Fibroblast of villous mesenchyme (primary cell): ENCODE results near the gene DTD1. TPM values are rescaled to one million over a fixed set of nuclear protein-coding genes. Genes with fewer than 3 reads are reported as not detected.

ENCODE experiments used
- DNase-seq: peaks from one replicate; pipeline ENCODE4 v3.0.0-alpha.2; 2010; ENCODE audit warnings: low read depth
- H3K4me3 ChIP-seq: 2 replicates; pipeline ENCODE4 v1.5.1; 2011; ENCODE audit warnings: low read depth, mild to moderate bottlenecking, low read length
- CTCF ChIP-seq: IDR thresholded peaks from 2 replicates; pipeline ENCODE4 v1.5.1; 2012; ENCODE audit warnings: low read depth, mild to moderate bottlenecking, low read length; ENCODE audit not compliant: insufficient read depth
- total RNA-seq: library from RNA; depleted of rRNA; stranded (reverse); fragments of >200 nt; gene quantifications from 2 replicates; pipeline ENCODE4 v1.2.3, GENCODE V29; 2012

The DTD1 gene
- total RNA-seq, 1 donor: 47.1 TPM

GRCh38 chr20:18635380-18635779 is 47.5 kb downstream of the DTD1 start:
- DNase-seq: no peak
- H3K4me3 ChIP-seq: no peak overlapping the region
- no peak for TF ChIP-seq CTCF

DNA sequence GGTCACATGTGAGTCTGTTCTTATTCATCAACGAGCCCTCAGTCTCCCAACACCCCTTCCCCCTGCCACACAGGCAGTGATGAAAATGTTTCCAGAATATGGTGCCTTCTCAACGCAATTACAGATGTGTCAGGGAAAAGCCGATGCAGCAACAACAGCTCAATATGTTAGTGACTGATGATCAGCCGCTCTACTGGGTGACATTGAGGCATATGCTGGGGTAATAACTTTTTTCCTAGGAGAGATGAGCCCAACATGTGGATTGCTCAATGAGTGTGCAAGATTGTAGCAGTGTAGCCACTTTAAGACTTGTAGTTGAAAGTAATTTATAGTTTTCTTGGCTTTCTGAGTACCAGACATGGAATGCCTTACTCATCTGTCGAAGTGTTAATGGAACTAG is 49.4 kb downstream of the DTD1 start:
- H3K4me3 ChIP-seq: no peak overlapping the region
- no peak for TF ChIP-seq CTCF
- peak; percentile 34 for DNase-seq

DNA sequence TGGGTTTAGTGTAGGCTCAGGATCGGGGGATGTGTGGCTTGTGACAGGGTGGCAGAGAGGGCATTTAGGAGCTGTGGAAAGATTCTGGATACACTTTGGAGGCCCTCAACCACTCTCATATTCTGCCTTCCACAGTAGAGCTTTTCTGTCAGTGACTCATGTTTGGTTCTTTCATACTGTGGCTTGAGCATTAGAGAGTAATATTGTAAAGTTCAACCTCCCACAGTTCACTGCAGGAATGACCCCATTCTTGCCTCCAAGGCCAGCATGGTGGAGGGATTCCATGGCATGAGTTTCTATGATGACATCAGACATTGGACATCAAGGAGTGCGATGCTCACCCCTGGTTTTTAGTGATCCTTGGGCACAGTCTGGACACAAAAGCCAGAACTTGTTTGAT is 50.9 kb downstream of the DTD1 start:
- TF ChIP-seq CTCF: no peak
- no peak overlapping the region for H3K4me3 ChIP-seq
- no peak for DNase-seq

- H3K4me3 ChIP-seq: no peak overlapping the region
- no peak for DNase-seq
- no peak for TF ChIP-seq CTCF
Observed at GRCh38 chr20:18639501-18639979, 51.7 kb downstream of the DTD1 start.

GRCh38 chr20:18645196-18645745 is 57.4 kb downstream of the DTD1 start:
- no peak overlapping the region for H3K4me3 ChIP-seq
- TF ChIP-seq CTCF: no peak
- DNase-seq: peak; percentile 21

DNA sequence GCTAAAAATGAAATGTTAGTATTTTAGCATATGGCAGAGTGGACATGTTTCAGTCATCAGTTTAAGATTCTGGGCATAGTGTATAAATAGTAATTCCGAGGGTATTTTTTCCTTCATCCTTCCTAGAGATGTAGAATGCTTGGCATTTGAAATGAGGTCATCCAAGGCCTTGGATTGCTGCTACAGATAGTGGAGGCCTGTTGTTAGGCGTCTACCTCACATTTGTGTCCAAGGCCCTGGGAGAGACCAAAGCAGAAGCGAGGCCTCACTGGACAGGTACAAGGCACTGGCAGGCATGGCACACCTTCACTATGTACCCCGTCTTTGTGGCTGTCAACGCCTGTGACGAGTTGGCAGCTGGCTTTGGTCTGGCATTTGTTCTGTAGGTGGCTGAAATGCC is 58.0 kb downstream of the DTD1 start:
- H3K4me3 ChIP-seq: no peak overlapping the region
- DNase-seq: no peak
- TF ChIP-seq CTCF: no peak

DNA sequence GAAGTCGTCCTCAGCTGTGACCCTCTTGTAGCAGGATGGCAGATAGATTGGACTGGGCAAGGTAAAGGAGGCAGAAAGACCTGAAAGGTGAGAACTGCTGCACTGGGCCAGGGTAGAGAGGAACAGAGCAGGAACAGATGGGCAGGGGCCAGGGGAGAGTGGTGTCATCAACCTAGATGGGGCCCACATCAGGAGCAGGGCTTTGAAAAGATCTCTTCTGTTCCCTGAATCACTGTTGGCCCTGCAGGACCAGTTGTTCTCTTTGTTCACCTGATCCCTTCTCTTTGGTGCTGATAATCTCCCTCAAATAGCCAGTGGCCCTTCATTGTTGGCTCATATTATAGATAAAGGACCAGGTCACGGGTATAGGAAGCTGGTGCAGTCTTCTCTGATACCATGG is 59.9 kb downstream of the DTD1 start:
- no peak for DNase-seq
- TF ChIP-seq CTCF: no peak
- no peak overlapping the region for H3K4me3 ChIP-seq
